Neural cell (in vitro differentiated cells): ENCODE results near the gene CARS1. TPM values are rescaled to one million over a fixed set of nuclear protein-coding genes. Genes with fewer than 3 reads are reported as not detected.

Experiments used
- H2AFZ ChIP-seq: fragments of 200-600, 300-800 bp; sonication (generic), shearing (Covaris generic); 2 replicates; pipeline ENCODE4 v1.6.0; 2014; ENCODE audit warnings: low read depth, mild to moderate bottlenecking, antibody characterized with exemption, low read length, moderate library complexity
- H3F3A ChIP-seq: fragments of 200-600 bp; shearing (Covaris generic); 2 replicates; pipeline ENCODE4 v1.6.1; 2016; ENCODE audit warnings: mild to moderate bottlenecking, moderate library complexity, mixed read lengths, antibody characterized with exemption, low read length; ENCODE audit not compliant: insufficient read depth, poor library complexity, severe bottlenecking
- H3K27ac ChIP-seq: fragments of 200-600, 300-800 bp; sonication (generic), shearing (Covaris generic); 2 replicates; pipeline ENCODE4 v1.5.1; 2014; ENCODE audit warnings: mild to moderate bottlenecking, low read length, moderate library complexity
- H3K27me3 ChIP-seq: fragments of 300-800, 200-600 bp; sonication (generic), shearing (Covaris generic); 2 replicates; pipeline ENCODE4 v1.6.0; 2014; ENCODE audit warnings: mild to moderate bottlenecking, low read depth, low read length, moderate library complexity; ENCODE audit not compliant: insufficient read depth
- H3K36me3 ChIP-seq: fragments of 300-800, 200-600 bp; sonication (generic), shearing (Covaris generic); 2 replicates; pipeline ENCODE4 v1.5.1; 2014; ENCODE audit warnings: mild to moderate bottlenecking, antibody characterized with exemption, low read length, moderate library complexity; ENCODE audit not compliant: insufficient read depth
- H3K4me2 ChIP-seq: fragments of 300-800, 200-600 bp; sonication (generic), shearing (Covaris generic); 2 replicates; pipeline ENCODE4 v1.6.0; 2014; ENCODE audit warnings: mild to moderate bottlenecking, low read length
- H3K4me3 ChIP-seq: fragments of 300-800, 200-600 bp; sonication (generic), shearing (Covaris generic); 2 replicates; pipeline ENCODE4 v1.5.1; 2014; ENCODE audit warnings: mild to moderate bottlenecking, low read length, moderate library complexity
- H3K79me2 ChIP-seq: fragments of 200-600 bp; shearing (Covaris generic); replicated peaks from 2 replicates; pipeline ENCODE4 v1.6.0; 2014; ENCODE audit warnings: mild to moderate bottlenecking, low read length, moderate library complexity; ENCODE audit not compliant: insufficient read depth
- H3K9ac ChIP-seq: fragments of 300-800, 200-600 bp; sonication (generic), shearing (Covaris generic); 2 replicates; pipeline ENCODE4 v1.6.1; 2016; ENCODE audit warnings: mild to moderate bottlenecking, low read length, mixed read lengths
- H3K9me2 ChIP-seq: fragments of 200-600 bp; shearing (Covaris generic); 2 replicates; pipeline ENCODE4 v1.6.1; 2016; ENCODE audit warnings: mild to moderate bottlenecking, low read length, mixed read lengths; ENCODE audit not compliant: insufficient read depth
- H3K9me3 ChIP-seq: fragments of 200-600, 300-800 bp; sonication (generic), shearing (Covaris generic); 2 replicates; pipeline ENCODE4 v1.6.1; 2016; ENCODE audit warnings: mild to moderate bottlenecking, mixed run types, low read length, moderate library complexity, mixed read lengths
- H4K20me1 ChIP-seq: fragments of 200-600 bp; shearing (Covaris generic); 2 replicates; pipeline ENCODE4 v1.6.1; 2016; ENCODE audit warnings: mild to moderate bottlenecking, mixed run types; ENCODE audit not compliant: insufficient read depth
- EP300 ChIP-seq: fragments of 450-650 bp; conservative IDR thresholded peaks from 2 replicates; pipeline ENCODE4 v1.6.1; 2014; ENCODE audit warnings: antibody characterized with exemption, mild to moderate bottlenecking, moderate library complexity; ENCODE audit not compliant: poor library complexity, severe bottlenecking
- EZH2 ChIP-seq: fragments of 200-600, 300-800 bp; shearing (Covaris generic), sonication (generic); IDR thresholded peaks from 2 replicates; pipeline ENCODE4 v1.6.1; 2014; ENCODE audit warnings: antibody characterized with exemption, low read length, borderline replicate concordance, mild to moderate bottlenecking; ENCODE audit not compliant: insufficient read depth, poor library complexity, severe bottlenecking
- MXI1 ChIP-seq: fragments of 450-650 bp; conservative IDR thresholded peaks from 2 replicates; pipeline ENCODE4 v1.6.1; 2014; ENCODE audit warnings: antibody characterized with exemption, mild to moderate bottlenecking; ENCODE audit not compliant: poor library complexity, severe bottlenecking
- POLR2AphosphoS5 ChIP-seq: IDR thresholded peaks from 2 replicates; pipeline ENCODE4 v1.6.1; 2012
- RAD21 ChIP-seq: fragments of 450-650 bp; conservative IDR thresholded peaks from 2 replicates; pipeline ENCODE4 v1.6.1; 2014; ENCODE audit warnings: antibody characterized with exemption, mild to moderate bottlenecking, moderate library complexity
- SMC3 ChIP-seq: fragments of 450-650 bp; conservative IDR thresholded peaks from 2 replicates; pipeline ENCODE4 v1.6.1; 2014; ENCODE audit warnings: antibody characterized with exemption, mild to moderate bottlenecking, moderate library complexity; ENCODE audit not compliant: poor library complexity
- TAF1 ChIP-seq: IDR thresholded peaks from 2 replicates; pipeline ENCODE4 v1.6.1; 2012; ENCODE audit warnings: low read depth
- polyA plus RNA-seq: library from polyadenylated mRNA; depleted of rRNA; stranded (reverse); fragments of >200 nt; gene quantifications from 2 replicates; pipeline ENCODE4 v1.2.3, GENCODE V29; 2014
- TF ChIP-seq, protein P1 (sequence below): IDR thresholded peaks from 2 replicates; pipeline ENCODE4 v1.6.1; 2012; ENCODE audit warnings: borderline replicate concordance
- TF ChIP-seq, protein P2 (sequence below): fragments of 450-650 bp; IDR thresholded peaks from 2 replicates; pipeline ENCODE4 v1.5.1; 2014; ENCODE audit warnings: antibody characterized with exemption, mild to moderate bottlenecking, moderate library complexity; ENCODE audit not compliant: poor library complexity, severe bottlenecking

Gene CARS1
- polyA plus RNA-seq, 1 donor from 2014 or later: 48.2 TPM

DNA sequence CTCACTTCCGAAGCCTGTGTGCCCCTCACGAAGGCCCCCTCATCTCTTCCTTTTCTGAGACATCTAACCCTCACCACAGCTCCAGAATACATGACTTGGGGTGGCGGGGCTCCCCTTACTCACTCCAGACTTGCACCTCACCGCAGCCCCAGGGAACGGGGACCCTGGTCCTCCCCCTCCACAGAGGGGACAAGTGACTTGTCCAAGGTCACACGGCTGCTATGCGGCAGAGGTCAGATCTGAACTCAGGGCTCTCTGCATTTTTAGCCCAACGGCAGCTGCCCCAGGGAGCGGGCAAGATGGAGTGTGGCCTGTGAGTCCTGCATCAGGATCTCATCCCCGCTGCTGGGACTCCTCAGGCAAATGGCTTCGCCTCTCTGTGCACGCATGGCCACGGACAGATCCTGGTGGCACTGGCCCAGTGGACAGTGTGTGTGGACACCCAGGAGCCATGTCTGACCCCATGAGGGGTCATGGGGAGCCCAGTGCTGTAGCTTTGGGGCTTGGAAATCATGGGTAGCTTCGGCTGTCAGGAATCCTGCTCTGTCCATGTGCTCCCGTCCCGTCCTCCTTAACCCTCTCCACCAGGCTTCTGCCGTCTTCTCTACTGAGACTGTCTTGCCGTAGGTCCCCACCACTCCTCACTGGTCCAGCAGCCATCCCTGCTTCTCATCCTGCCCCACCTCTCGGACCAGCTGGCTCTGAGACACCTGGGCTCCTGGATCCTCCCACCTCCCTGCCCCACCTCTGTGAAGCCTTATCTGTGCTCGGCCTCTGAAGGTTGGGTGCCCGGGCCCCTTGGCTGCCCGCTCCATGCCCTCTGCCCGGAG, 48.0 kb upstream of the CARS1 start:
- no peaks in the 10 kb centered on the region for H3K27me3 ChIP-seq
- no peak overlapping the region for H2AFZ ChIP-seq
- H3F3A ChIP-seq: no peaks in the 10 kb centered on the region
- H3K9me3 ChIP-seq: no peaks in the 10 kb centered on the region
- no peaks in the 10 kb centered on the region for H4K20me1 ChIP-seq
- H3K4me2 ChIP-seq: no peak overlapping the region
- no peak overlapping the region for H3K27ac ChIP-seq
- TF ChIP-seq, protein P1, sequence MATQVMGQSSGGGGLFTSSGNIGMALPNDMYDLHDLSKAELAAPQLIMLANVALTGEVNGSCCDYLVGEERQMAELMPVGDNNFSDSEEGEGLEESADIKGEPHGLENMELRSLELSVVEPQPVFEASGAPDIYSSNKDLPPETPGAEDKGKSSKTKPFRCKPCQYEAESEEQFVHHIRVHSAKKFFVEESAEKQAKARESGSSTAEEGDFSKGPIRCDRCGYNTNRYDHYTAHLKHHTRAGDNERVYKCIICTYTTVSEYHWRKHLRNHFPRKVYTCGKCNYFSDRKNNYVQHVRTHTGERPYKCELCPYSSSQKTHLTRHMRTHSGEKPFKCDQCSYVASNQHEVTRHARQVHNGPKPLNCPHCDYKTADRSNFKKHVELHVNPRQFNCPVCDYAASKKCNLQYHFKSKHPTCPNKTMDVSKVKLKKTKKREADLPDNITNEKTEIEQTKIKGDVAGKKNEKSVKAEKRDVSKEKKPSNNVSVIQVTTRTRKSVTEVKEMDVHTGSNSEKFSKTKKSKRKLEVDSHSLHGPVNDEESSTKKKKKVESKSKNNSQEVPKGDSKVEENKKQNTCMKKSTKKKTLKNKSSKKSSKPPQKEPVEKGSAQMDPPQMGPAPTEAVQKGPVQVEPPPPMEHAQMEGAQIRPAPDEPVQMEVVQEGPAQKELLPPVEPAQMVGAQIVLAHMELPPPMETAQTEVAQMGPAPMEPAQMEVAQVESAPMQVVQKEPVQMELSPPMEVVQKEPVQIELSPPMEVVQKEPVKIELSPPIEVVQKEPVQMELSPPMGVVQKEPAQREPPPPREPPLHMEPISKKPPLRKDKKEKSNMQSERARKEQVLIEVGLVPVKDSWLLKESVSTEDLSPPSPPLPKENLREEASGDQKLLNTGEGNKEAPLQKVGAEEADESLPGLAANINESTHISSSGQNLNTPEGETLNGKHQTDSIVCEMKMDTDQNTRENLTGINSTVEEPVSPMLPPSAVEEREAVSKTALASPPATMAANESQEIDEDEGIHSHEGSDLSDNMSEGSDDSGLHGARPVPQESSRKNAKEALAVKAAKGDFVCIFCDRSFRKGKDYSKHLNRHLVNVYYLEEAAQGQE: no peak
- TF ChIP-seq EP300: no peak
- no peak for TF ChIP-seq EZH2
- TF ChIP-seq, protein P2, sequence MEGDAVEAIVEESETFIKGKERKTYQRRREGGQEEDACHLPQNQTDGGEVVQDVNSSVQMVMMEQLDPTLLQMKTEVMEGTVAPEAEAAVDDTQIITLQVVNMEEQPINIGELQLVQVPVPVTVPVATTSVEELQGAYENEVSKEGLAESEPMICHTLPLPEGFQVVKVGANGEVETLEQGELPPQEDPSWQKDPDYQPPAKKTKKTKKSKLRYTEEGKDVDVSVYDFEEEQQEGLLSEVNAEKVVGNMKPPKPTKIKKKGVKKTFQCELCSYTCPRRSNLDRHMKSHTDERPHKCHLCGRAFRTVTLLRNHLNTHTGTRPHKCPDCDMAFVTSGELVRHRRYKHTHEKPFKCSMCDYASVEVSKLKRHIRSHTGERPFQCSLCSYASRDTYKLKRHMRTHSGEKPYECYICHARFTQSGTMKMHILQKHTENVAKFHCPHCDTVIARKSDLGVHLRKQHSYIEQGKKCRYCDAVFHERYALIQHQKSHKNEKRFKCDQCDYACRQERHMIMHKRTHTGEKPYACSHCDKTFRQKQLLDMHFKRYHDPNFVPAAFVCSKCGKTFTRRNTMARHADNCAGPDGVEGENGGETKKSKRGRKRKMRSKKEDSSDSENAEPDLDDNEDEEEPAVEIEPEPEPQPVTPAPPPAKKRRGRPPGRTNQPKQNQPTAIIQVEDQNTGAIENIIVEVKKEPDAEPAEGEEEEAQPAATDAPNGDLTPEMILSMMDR: no peak
- TF ChIP-seq RAD21: no peak
- TF ChIP-seq SMC3: no peak
- TF ChIP-seq MXI1: no peak
- no peak for TF ChIP-seq POLR2AphosphoS5
- TF ChIP-seq TAF1: no peak
- no peaks in the 10 kb centered on the region for H3K36me3 ChIP-seq
- no peaks in the 10 kb centered on the region for H3K9me2 ChIP-seq
- H3K79me2 ChIP-seq: no peaks in the 10 kb centered on the region
- H3K9ac ChIP-seq: no peak overlapping the region
- H3K4me3 ChIP-seq: no peak overlapping the region

DNA sequence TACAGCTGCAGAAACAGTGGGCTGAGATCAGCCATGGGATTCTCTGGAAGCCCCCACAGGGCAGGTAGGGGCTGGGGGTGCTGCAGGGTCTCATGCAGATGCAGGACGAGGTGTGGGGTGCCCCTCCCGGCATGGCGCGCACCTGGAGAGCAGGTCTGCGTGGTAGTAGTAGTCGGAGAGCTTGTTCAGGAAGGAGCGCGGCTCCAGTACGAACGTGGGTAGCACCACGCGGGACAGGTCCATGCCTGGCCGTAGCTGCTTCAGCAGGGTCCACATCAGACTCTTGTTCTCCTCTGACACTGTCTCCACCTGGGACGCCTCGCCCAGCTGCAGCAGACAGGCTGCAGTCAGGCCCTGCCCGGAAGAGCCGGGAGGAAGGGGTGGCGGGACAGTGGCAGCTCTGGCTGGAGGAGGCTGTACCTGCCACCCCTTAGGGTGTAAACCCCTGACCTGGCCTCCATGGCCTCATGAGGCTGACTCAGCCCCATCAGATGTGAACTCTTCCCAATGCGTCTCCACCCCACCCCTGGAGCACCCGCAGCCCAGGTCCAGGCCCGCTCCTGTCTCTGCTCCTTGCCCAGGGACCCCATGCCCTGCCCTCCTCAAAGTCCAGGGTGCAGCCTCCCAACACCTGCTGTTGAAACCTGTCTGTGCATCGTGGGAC, 47.0 kb upstream of the CARS1 start:
- Histone ChIP-seq H3K36me3 (no peaks in the 10 kb centered on the region), H3F3A (no peaks in the 10 kb centered on the region), H3K27me3 (no peaks in the 10 kb centered on the region), H3K4me2 (no peak overlapping the region), H3K9me3 (no peaks in the 10 kb centered on the region), H3K4me3 (no peak overlapping the region), H4K20me1 (no peaks in the 10 kb centered on the region), H3K9me2 (no peaks in the 10 kb centered on the region), H3K27ac (no peak overlapping the region), H3K79me2 (no peaks in the 10 kb centered on the region), H2AFZ (no peak overlapping the region), H3K9ac (no peak overlapping the region)
- TF ChIP-seq TAF1: no peak
- no peak for TF ChIP-seq EP300
- no peak for TF ChIP-seq POLR2AphosphoS5
